ENCODE measurements around the gene WDR89. TPM values are rescaled to one million over a fixed set of nuclear protein-coding genes. Genes with fewer than 3 reads are reported as not detected.

WDR89 gene
- total RNA-seq, 1 experiment from 2014 or later, result 17.4 TPM

GRCh38 chr14:63564318-63564717 lies 77.4 kb downstream of the WDR89 start:
- Mint-ChIP-seq H3K4me1 (ENCODE audit: insufficient read depth, unreplicated experiment) (peaks cover 19% of the 10 kb centered on the region), H3K27ac (ENCODE audit: low read depth, unreplicated experiment) (peak overlapping the region; percentile 64), H3K36me3 (ENCODE audit: insufficient read depth, unreplicated experiment) (peaks cover 5% of the 10 kb centered on the region), H3K27me3 (ENCODE audit: insufficient read depth, unreplicated experiment) (no peaks in the 10 kb centered on the region), H3K9me3 (ENCODE audit: unreplicated experiment) (no peaks in the 10 kb centered on the region), H3K4me3 (ENCODE audit: unreplicated experiment) (peak overlapping the region; percentile 11)
- TF ChIP-seq, protein P1, sequence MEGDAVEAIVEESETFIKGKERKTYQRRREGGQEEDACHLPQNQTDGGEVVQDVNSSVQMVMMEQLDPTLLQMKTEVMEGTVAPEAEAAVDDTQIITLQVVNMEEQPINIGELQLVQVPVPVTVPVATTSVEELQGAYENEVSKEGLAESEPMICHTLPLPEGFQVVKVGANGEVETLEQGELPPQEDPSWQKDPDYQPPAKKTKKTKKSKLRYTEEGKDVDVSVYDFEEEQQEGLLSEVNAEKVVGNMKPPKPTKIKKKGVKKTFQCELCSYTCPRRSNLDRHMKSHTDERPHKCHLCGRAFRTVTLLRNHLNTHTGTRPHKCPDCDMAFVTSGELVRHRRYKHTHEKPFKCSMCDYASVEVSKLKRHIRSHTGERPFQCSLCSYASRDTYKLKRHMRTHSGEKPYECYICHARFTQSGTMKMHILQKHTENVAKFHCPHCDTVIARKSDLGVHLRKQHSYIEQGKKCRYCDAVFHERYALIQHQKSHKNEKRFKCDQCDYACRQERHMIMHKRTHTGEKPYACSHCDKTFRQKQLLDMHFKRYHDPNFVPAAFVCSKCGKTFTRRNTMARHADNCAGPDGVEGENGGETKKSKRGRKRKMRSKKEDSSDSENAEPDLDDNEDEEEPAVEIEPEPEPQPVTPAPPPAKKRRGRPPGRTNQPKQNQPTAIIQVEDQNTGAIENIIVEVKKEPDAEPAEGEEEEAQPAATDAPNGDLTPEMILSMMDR (IDR thresholded peaks at IDR 0.05; ENCODE audit: unreplicated experiment), result no peak
- ChIA-PET CTCF (no interaction called here), POLR2A (interaction anchor here (0.8 to 4.1 kb wide), 5 partner anchors 10 to 98 kb away, joined by 3 to 30 read pairs (median 4); partner anchors contain the start of gene PPP2R5E)
- DNase-seq (ENCODE audit: unreplicated experiment), result no peak
- no TSS peak for BruUV-seq (replicated peaks)
- intact Hi-C loops (cut with micrococcal nuclease), result no loop called here

- DNase-seq (ENCODE audit: unreplicated experiment), result peak; percentile 61
- Mint-ChIP-seq H3K36me3 (ENCODE audit: insufficient read depth, unreplicated experiment) (peaks cover 5% of the 10 kb centered on the region), H3K27ac (ENCODE audit: low read depth, unreplicated experiment) (peak overlapping the region; percentile 64), H3K9me3 (ENCODE audit: unreplicated experiment) (no peaks in the 10 kb centered on the region), H3K27me3 (ENCODE audit: insufficient read depth, unreplicated experiment) (no peaks in the 10 kb centered on the region), H3K4me3 (ENCODE audit: unreplicated experiment) (no peak overlapping the region), H3K4me1 (ENCODE audit: insufficient read depth, unreplicated experiment) (peaks cover 19% of the 10 kb centered on the region)
- BruUV-seq (replicated peaks), result no TSS peak
- TF ChIP-seq, protein P1 (IDR thresholded peaks at IDR 0.05; ENCODE audit: unreplicated experiment), result no peak
- ChIA-PET POLR2A (interaction anchor here (1.0 to 4.1 kb wide), 4 partner anchors 10 to 98 kb away, joined by 3 to 30 read pairs (median 5); partner anchors contain the start of gene PPP2R5E), CTCF (interaction anchor here (0.5 kb wide), 1 partner anchor 70 kb away, joined by 4 read pairs; no protein-coding TSS in a partner anchor)
- intact Hi-C loops (cut with micrococcal nuclease), result no loop called here
Measured at GRCh38 chr14:63563370-63564026, 78.2 kb downstream of the WDR89 start.

GRCh38 chr14:63562405-63562804 lies 79.3 kb downstream of the WDR89 start:
- TF ChIP-seq, protein P1 (IDR thresholded peaks at IDR 0.05; ENCODE audit: unreplicated experiment), result no peak
- intact Hi-C loops (cut with micrococcal nuclease), result no loop called here
- peaks cover 19% of the 10 kb centered on the region for H3K4me1 Mint-ChIP-seq (ENCODE audit: insufficient read depth, unreplicated experiment)
- DNase-seq (ENCODE audit: unreplicated experiment), result peak; percentile 34
- POLR2A ChIA-PET, result interaction anchor here (0.6 to 4.1 kb wide), 3 partner anchors 9 to 80 kb away, joined by 3 to 30 read pairs (median 5); partner anchors contain the start of gene PPP2R5E
- H3K4me3 Mint-ChIP-seq (ENCODE audit: unreplicated experiment), result no peak overlapping the region
- H3K9me3 Mint-ChIP-seq (ENCODE audit: unreplicated experiment), result no peaks in the 10 kb centered on the region
- BruUV-seq (replicated peaks), result no TSS peak
- H3K27me3 Mint-ChIP-seq (ENCODE audit: insufficient read depth, unreplicated experiment), result no peaks in the 10 kb centered on the region
- H3K36me3 Mint-ChIP-seq (ENCODE audit: insufficient read depth, unreplicated experiment), result peaks cover 5% of the 10 kb centered on the region
- no peak overlapping the region for H3K27ac Mint-ChIP-seq (ENCODE audit: low read depth, unreplicated experiment)
- CTCF ChIA-PET, result interaction anchor here (1.3 kb wide), 1 partner anchor 208 kb away, joined by 3 read pairs; no protein-coding TSS in a partner anchor

- H3K4me1 Mint-ChIP-seq (ENCODE audit: insufficient read depth, unreplicated experiment), result peaks cover 6% of the 10 kb centered on the region
- no peak overlapping the region for H3K27ac Mint-ChIP-seq (ENCODE audit: low read depth, unreplicated experiment)
- H3K4me3 Mint-ChIP-seq (ENCODE audit: unreplicated experiment), result no peak overlapping the region
- intact Hi-C loops (cut with micrococcal nuclease), result no loop called here
- no peaks in the 10 kb centered on the region for H3K27me3 Mint-ChIP-seq (ENCODE audit: insufficient read depth, unreplicated experiment)
- BruUV-seq (replicated peaks), result no TSS peak
- ChIA-PET CTCF (interaction anchor here (0.7 to 1.5 kb wide), 2 partner anchors 76 to 492 kb away, joined by 3 read pairs; no protein-coding TSS in a partner anchor), POLR2A (interaction anchor here (4.8 kb wide), 1 partner anchor 13 kb away, joined by 36 read pairs; the partner anchor contains the start of gene PPP2R5E)
- TF ChIP-seq, protein P1 (IDR thresholded peaks at IDR 0.05; ENCODE audit: unreplicated experiment), result no peak
- H3K36me3 Mint-ChIP-seq (ENCODE audit: insufficient read depth, unreplicated experiment), result peaks cover 11% of the 10 kb centered on the region
- H3K9me3 Mint-ChIP-seq (ENCODE audit: unreplicated experiment), result no peaks in the 10 kb centered on the region
- no peak for DNase-seq (ENCODE audit: unreplicated experiment)
Measured at GRCh38 chr14:63555572-63555971, 86.1 kb downstream of the WDR89 start.

Data from MCF 10A (cell line).